GM12865 (cell line): ENCODE measurements around the gene NBEA.

Experiments
- DNase-seq: peaks from one replicate; pipeline ENCODE4 v3.0.0; 2010; ENCODE audit warnings: low read depth
- H3K4me3 ChIP-seq: 2 replicates; pipeline ENCODE4 v1.5.1; 2011; ENCODE audit warnings: mild to moderate bottlenecking, low read depth, low read length, control low read depth
- CTCF ChIP-seq: IDR thresholded peaks from 2 replicates; pipeline ENCODE4 v1.5.1; 2011; ENCODE audit warnings: low read length, control low read depth, low read depth, inconsistent platforms; ENCODE audit not compliant: insufficient read depth; ENCODE audit errors: missing control alignments

Gene NBEA

DNA sequence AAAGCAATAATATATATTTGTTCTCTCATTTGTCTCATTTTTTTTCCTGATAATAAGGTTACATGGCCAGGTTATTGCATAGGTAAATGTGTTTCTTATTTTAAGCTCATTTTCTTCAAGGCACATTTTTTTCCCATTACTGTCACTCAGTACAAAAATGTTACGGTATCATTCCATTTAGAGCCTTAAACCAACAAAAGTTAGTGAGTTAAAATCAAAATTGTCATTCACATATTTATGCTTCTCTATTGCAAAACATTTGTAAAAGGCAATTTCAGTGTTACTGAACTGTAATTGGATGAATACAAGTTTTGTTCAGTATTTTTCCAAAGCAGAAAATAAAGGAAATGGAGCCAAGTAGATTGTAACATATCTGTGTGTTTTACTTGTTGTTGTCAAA, 652.0 kb downstream of the NBEA start:
- no peak overlapping the region for H3K4me3 ChIP-seq
- no peak for TF ChIP-seq CTCF
- no peak for DNase-seq

GRCh38 chr13:35595181-35595580, 653.1 kb downstream of the NBEA start:
- no peak overlapping the region for H3K4me3 ChIP-seq
- no peak for TF ChIP-seq CTCF
- no peak for DNase-seq

GRCh38 chr13:35596321-35597030, 654.4 kb downstream of the NBEA start:
- TF ChIP-seq CTCF = no peak
- no peak for DNase-seq

DNA sequence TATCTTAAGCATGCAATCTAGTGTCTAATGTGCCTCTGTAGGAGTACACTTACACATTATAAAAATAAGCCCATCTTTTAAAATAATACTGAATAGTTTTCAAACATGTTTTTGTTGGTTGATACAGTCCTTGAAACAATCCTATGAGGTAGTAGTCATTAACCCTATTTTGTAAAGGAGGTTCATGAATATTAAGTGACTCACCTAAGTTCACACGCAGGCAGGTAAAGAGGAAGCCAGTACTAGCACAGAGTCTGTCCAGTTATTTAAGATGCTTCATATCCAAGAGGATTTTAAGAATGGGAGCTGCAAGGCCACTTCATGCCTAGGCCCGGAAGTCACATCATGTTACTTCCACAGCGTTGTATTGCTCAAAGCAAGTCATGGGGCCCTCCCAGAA, 655.4 kb downstream of the NBEA start:
- no peak overlapping the region for H3K4me3 ChIP-seq
- TF ChIP-seq CTCF = no peak
- DNase-seq = no peak

More at GRCh38 chr13:35596321-35597030, 654.4 kb downstream of the NBEA start:
- no peak overlapping the region for H3K4me3 ChIP-seq

DNA sequence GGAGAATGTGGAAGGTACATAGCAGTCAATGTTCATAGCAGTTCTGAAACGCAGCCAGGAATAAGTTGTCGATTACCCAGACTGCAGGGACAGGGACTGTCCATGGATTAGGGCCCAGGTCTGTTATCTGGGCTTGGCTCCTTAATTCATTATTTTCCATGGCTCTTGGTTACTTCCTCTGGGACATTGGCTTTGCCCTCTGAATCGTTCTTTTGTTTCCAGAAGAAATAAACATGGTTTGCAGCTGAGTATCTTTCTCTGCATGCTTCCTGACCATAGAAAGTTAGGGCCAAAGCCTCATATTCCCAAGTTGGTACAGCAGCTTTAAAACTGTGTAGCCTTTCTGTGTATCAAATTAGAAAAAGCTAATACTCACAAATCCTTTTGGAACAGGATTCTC, 656.2 kb downstream of the NBEA start:
- DNase-seq = no peak
- H3K4me3 ChIP-seq = no peak overlapping the region
- TF ChIP-seq CTCF = no peak

- no peak overlapping the region for H3K4me3 ChIP-seq
- no peak for TF ChIP-seq CTCF
- DNase-seq = no peak
Observed at GRCh38 chr13:35598790-35599369, 656.8 kb downstream of the NBEA start.

GRCh38 chr13:35599384-35599783, 657.3 kb downstream of the NBEA start:
- no peak overlapping the region for H3K4me3 ChIP-seq
- no peak for TF ChIP-seq CTCF
- no peak for DNase-seq
